Left ventricle myocardium inferior (tissue), 1 donor: ENCODE measurements around the gene CYBC1. TPM values are rescaled to one million over a fixed set of nuclear protein-coding genes. Genes with fewer than 3 reads are reported as not detected.

ENCODE experiments used
- DNase-seq: peaks from one replicate; pipeline ENCODE4 v3.0.0-alpha.2; 2020
- H3K27ac ChIP-seq: fragments of 200-600 bp; replicated peaks from 2 replicates; pipeline ENCODE4 v1.8.0; 2021
- H3K27me3 ChIP-seq: fragments of 200-600 bp; 2 replicates; pipeline ENCODE4 v1.8.0; 2021; ENCODE audit warnings: low read depth
- H3K36me3 ChIP-seq: fragments of 200-600 bp; 2 replicates; pipeline ENCODE4 v1.8.0; 2021
- H3K4me1 ChIP-seq: fragments of 200-600 bp; 2 replicates; pipeline ENCODE4 v1.8.0; 2021
- H3K4me3 ChIP-seq: fragments of 200-600 bp; 2 replicates; pipeline ENCODE4 v1.8.0; 2021; ENCODE audit warnings: mild to moderate bottlenecking, moderate library complexity
- H3K9me3 ChIP-seq: fragments of 200-600 bp; replicated peaks from 2 replicates; pipeline ENCODE4 v1.8.0; 2021
- CTCF ChIP-seq: fragments of 200-600 bp; IDR thresholded peaks from 2 replicates; pipeline ENCODE4 v1.8.0; 2021; ENCODE audit warnings: antibody characterized with exemption, mild to moderate bottlenecking, borderline replicate concordance
- intact Hi-C: fragments of 100-400 bp; cut with micrococcal nuclease; formaldehyde crosslinking; loops from one replicate; pipeline ENCODE4 v1.11.0; 2022
- total RNA-seq: library from RNA; stranded (reverse); fragmentation: NEBNext Ultra II Directional; extraction: Animal tissue kit (Norgen Biotek cat#: 25700); gene quantifications from one replicate; pipeline ENCODE4 v1.2.1, GENCODE V29; 2021
- donor health status: DM: no; HTN: yes; CAD: no; lungs with severe emphysema.

The CYBC1 gene
- total RNA-seq, 1 donor from 2014 or later = 23.8 TPM

DNA sequence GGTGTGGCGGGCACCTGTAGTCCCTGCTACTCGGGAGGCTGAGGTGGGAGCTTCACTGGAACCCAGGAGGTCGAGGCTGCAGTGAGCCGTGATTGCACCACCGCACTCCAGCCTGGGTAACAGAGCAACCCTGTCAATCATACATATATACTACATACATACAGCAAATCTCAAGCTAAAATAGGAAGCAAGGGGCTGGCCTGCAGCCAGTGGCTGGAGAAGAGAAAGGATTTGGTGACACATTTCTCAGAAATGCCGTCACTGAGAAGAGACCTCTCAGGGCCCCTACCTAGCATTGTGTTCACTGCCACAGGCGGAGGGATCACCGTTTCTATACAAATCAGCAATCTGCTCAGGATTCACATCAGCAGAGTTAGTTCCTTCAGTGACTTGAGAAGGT is 24.9 kb upstream of the CYBC1 start:
- peaks cover 97% of the 10 kb centered on the region for H3K36me3 ChIP-seq
- intact Hi-C loops = no loop called here
- DNase-seq = no peak
- H3K27me3 ChIP-seq = no peaks in the 10 kb centered on the region
- no peaks in the 10 kb centered on the region for H3K4me1 ChIP-seq
- H3K4me3 ChIP-seq = no peak overlapping the region
- TF ChIP-seq CTCF = no peak
- H3K9me3 ChIP-seq = no peaks in the 10 kb centered on the region
- no peak overlapping the region for H3K27ac ChIP-seq

DNA sequence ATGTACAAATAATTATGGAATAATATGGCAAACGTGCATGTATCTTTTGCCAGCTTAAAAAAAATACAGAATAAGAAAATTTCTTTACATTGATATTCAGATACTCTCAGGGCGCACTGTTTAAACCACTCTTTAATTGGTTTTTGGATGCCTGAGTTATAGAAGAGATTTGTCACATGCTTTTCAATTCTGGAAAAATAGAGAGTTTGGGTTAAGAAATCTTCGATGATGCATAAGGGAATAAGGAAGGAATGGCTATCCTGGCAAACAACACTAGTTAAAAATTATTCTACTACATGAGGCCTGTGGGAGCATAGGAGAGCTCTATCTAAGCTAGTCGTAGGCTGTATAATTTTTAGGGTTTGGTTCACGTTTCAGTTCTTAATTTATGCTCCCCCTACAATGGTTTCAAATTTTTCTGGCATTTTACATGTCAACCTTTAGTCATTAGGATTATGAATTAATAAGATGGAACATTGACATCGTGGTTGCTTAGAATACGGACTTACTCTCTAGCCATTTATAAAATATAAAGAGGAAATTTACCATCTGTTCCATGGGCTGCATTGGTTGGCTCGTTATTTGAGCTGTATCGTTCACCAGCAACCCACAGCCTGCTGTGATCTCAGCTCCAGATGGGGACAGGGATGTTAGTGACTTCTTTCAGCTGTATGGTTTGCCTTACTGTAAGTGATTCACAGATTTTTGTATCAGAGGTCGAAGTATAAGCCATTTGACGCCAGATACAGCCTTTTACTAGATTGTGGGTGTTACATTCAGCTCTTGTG is 23.9 kb upstream of the CYBC1 start:
- H3K36me3 ChIP-seq = peaks cover 97% of the 10 kb centered on the region
- no peak for DNase-seq
- H3K27me3 ChIP-seq = no peaks in the 10 kb centered on the region
- intact Hi-C loops = no loop called here
- no peak overlapping the region for H3K27ac ChIP-seq
- TF ChIP-seq CTCF = no peak
- H3K9me3 ChIP-seq = no peaks in the 10 kb centered on the region
- H3K4me3 ChIP-seq = no peak overlapping the region
- no peaks in the 10 kb centered on the region for H3K4me1 ChIP-seq

- H3K27ac ChIP-seq = no peak overlapping the region
- TF ChIP-seq CTCF = no peak
- H3K4me1 ChIP-seq = peaks cover 2% of the 10 kb centered on the region
- peaks cover 97% of the 10 kb centered on the region for H3K36me3 ChIP-seq
- intact Hi-C loops = no loop called here
- DNase-seq = no peak
- H3K27me3 ChIP-seq = no peaks in the 10 kb centered on the region
- H3K9me3 ChIP-seq = no peaks in the 10 kb centered on the region
- no peak overlapping the region for H3K4me3 ChIP-seq
Observed at GRCh38 chr17:82470065-82470464, 19.5 kb upstream of the CYBC1 start.

DNA sequence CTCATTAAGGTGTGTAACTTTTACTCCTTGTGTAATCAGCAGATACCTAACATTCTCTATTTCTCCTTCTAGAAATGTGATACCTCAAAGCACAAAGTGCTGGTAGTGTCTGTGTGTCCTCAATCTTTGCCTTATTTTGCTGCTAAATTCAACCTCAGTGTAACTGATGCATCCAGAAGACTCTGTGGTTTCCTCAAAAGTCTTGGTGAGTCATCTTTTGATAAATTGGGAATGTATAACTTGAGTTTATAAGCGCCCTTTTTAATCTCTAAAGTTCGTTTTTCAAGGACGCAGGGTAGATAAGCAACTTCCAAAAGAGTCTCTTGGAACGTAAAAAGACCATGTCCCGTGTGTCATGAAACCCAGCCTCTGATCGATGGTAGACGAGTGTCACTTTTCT is 18.1 kb upstream of the CYBC1 start:
- Histone ChIP-seq H3K27ac (no peak overlapping the region), H3K4me3 (no peak overlapping the region), H3K27me3 (no peaks in the 10 kb centered on the region), H3K4me1 (peaks cover 16% of the 10 kb centered on the region), H3K36me3 (peaks cover 94% of the 10 kb centered on the region), H3K9me3 (no peaks in the 10 kb centered on the region)
- TF ChIP-seq CTCF = no peak
- intact Hi-C loops = no loop called here
- DNase-seq = no peak

DNA sequence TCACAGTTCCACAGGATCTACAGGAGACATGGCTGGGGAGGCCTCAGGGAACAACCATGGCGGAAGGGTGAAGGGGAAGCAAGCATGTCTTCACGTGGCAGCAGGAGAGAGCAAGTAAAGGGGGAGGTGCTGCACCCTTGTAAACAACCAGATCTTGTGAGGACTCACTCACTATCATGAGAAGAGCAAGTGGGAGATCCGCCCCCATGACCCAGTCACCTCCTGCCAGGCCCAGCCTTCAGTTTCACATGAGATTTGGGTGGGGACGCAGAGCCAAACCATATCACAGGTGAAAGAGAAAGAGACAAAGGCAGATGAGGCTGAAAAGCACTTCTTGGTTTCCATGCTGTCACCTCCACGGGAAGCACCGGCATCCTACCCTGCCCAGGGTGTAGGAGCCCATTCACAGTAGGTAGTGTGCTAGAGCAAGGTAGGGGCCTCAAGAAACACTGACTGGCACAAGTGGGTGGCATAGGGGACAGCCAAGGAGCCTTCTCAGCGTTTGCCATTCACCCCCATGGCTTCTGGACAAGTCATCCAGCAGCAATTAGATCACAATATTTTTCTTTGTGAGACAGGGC is 14.6 kb upstream of the CYBC1 start:
- no peak for TF ChIP-seq CTCF
- intact Hi-C loops = no loop called here
- H3K4me1 ChIP-seq = peaks cover 43% of the 10 kb centered on the region
- H3K27ac ChIP-seq = peak overlapping the region; percentile 70
- H3K9me3 ChIP-seq = no peaks in the 10 kb centered on the region
- no peak overlapping the region for H3K4me3 ChIP-seq
- H3K36me3 ChIP-seq = peaks cover 94% of the 10 kb centered on the region
- H3K27me3 ChIP-seq = no peaks in the 10 kb centered on the region
- DNase-seq = no peak
